OCI-LY7 (cell line): ENCODE data around the gene FKBP4. TPM values are rescaled to one million over a fixed set of nuclear protein-coding genes. Genes with fewer than 3 reads are reported as not detected.

Source experiments
- BruUV-seq: library from RNA; stranded (reverse); fragments of 400-500 nt; replicated peaks from 2 replicates; lab custom pipeline; 2021; lab: Mats Ljungman, UMichigan
- CTCF ChIA-PET: fragments of 300-600 bp; sonication (Branson Sonifier 250); formaldehyde crosslinking; loops from one replicate; lab custom pipeline; 2022; ENCODE audit warnings: antibody characterized with exemption; ENCODE audit not compliant: unreplicated experiment; lab: Charles Lee
- POLR2A ChIA-PET: fragments of 300-600 bp; sonication (Branson Sonifier 250); formaldehyde crosslinking; loops from one replicate; lab custom pipeline; 2022; ENCODE audit warnings: antibody characterized with exemption; lab: Charles Lee
- DNase-seq: peaks from one replicate; pipeline ENCODE4 v3.0.0-alpha.2; 2015; ENCODE audit warnings: low spot score
- H2AFZ ChIP-seq: fragments of 200-600 bp; sonication (generic), shearing (Covaris generic); 2 replicates; pipeline ENCODE4 v1.6.1; 2014; ENCODE audit warnings: mild to moderate bottlenecking, antibody characterized with exemption, low read length, moderate library complexity
- H3K27ac ChIP-seq: fragments of 200-600 bp; sonication (generic); 2 replicates; pipeline ENCODE4 v1.5.1; 2014; ENCODE audit warnings: mixed run types, low read depth, mild to moderate bottlenecking, moderate library complexity, low read length, inconsistent platforms; ENCODE audit not compliant: poor library complexity, severe bottlenecking
- H3K36me3 ChIP-seq: fragments of 200-600 bp; sonication (generic); 2 replicates; pipeline ENCODE4 v1.6.1; 2014; ENCODE audit warnings: mild to moderate bottlenecking, antibody characterized with exemption, low read length, moderate library complexity, mixed read lengths; ENCODE audit not compliant: insufficient read depth
- H3K4me1 ChIP-seq: fragments of 200-600 bp; sonication (generic); 2 replicates; pipeline ENCODE4 v1.5.1; 2014; ENCODE audit warnings: mild to moderate bottlenecking, low read length; ENCODE audit not compliant: insufficient read depth, poor library complexity, severe bottlenecking
- H3K4me2 ChIP-seq: fragments of 200-600 bp; sonication (generic); 2 replicates; pipeline ENCODE4 v1.6.1; 2014; ENCODE audit warnings: mild to moderate bottlenecking, low read length
- H3K4me3 ChIP-seq: fragments of 200-600 bp; sonication (generic); 2 replicates; pipeline ENCODE4 v1.5.1; 2014; ENCODE audit warnings: mild to moderate bottlenecking, low read depth, low read length; ENCODE audit not compliant: poor library complexity, severe bottlenecking
- H3K79me2 ChIP-seq: fragments of 200-600 bp; sonication (generic); 2 replicates; pipeline ENCODE4 v1.6.1; 2016; ENCODE audit warnings: low read depth, mild to moderate bottlenecking, low read length, moderate library complexity, mixed read lengths; ENCODE audit not compliant: insufficient read depth
- H3K9me2 ChIP-seq: fragments of 200-600 bp; sonication (generic); 2 replicates; pipeline ENCODE4 v1.6.1; 2016; ENCODE audit warnings: mild to moderate bottlenecking, low read length, mixed read lengths; ENCODE audit not compliant: insufficient read depth
- H3K9me3 ChIP-seq: fragments of 200-600 bp; sonication (generic); 2 replicates; pipeline ENCODE4 v1.6.1; 2014; ENCODE audit warnings: mild to moderate bottlenecking, mixed run types, low read length, mixed read lengths
- H4K20me1 ChIP-seq: fragments of 200-600 bp; sonication (generic); 2 replicates; pipeline ENCODE4 v1.6.1; 2014; ENCODE audit warnings: mild to moderate bottlenecking, antibody characterized with exemption, low read length, moderate library complexity, mixed read lengths; ENCODE audit not compliant: insufficient read depth
- EZH2phosphoT487 ChIP-seq: fragments of 200-600 bp; sonication (generic); IDR thresholded peaks from 2 replicates; pipeline ENCODE4 v1.6.1; 2018; ENCODE audit warnings: low read depth, borderline replicate concordance, mild to moderate bottlenecking, mixed run types, antibody characterized with exemption, low read length, moderate library complexity, mixed read lengths
- intact Hi-C: fragments of 100-400 bp; cut with micrococcal nuclease; formaldehyde crosslinking; loops from one replicate; pipeline ENCODE4 v1.10.0; 2022; ENCODE audit not compliant: unreplicated experiment
- total RNA-seq, 2 experiments: library from RNA; depleted of rRNA in 1 of 2; stranded (reverse); fragments of >200 nt in 1 of 2; shearing (Covaris generic) in 1 of 2; gene quantifications; 2 replicates each; pipeline ENCODE4 v1.2.3, GENCODE V29; 2014 to 2022
- TF ChIP-seq, protein P1 (sequence below): fragments of 200-600 bp; sonication (generic); conservative IDR thresholded peaks from 2 replicates; pipeline ENCODE4 v1.5.1; 2014; ENCODE audit warnings: mild to moderate bottlenecking, antibody characterized with exemption, low read length, moderate library complexity, mixed read lengths

The FKBP4 gene
- total RNA-seq, 2 experiments from 2014 or later = 86.7 to 131 TPM

DNA sequence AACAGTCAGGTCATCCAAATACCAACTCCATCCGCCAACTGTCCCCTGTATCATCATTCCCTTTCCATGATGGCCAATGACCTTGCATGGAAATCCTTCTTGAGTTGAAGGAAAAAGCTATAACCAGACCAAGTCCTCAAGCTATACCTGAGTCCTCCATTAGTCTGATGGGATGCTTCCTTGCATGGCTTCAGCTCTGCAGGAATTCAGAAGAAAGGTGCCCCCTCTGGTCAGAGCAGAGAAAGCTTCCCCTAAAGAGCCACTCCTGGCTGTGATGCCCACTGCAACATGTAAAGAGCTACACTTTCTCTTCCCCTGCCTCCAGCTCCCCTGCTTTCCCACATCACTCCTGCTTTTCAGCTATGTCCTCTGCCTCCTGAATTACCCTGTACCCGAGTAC lies 43.1 kb upstream of the FKBP4 start:
- Histone ChIP-seq H2AFZ (no peak overlapping the region), H3K4me2 (no peak overlapping the region), H3K79me2 (no peaks in the 10 kb centered on the region), H3K27ac (no peak overlapping the region), H3K9me2 (no peaks in the 10 kb centered on the region), H3K36me3 (no peaks in the 10 kb centered on the region), H3K4me3 (no peak overlapping the region), H3K4me1 (no peaks in the 10 kb centered on the region), H4K20me1 (no peaks in the 10 kb centered on the region), H3K9me3 (no peaks in the 10 kb centered on the region)
- POLR2A ChIA-PET = no interaction called here
- TF ChIP-seq, protein P1, sequence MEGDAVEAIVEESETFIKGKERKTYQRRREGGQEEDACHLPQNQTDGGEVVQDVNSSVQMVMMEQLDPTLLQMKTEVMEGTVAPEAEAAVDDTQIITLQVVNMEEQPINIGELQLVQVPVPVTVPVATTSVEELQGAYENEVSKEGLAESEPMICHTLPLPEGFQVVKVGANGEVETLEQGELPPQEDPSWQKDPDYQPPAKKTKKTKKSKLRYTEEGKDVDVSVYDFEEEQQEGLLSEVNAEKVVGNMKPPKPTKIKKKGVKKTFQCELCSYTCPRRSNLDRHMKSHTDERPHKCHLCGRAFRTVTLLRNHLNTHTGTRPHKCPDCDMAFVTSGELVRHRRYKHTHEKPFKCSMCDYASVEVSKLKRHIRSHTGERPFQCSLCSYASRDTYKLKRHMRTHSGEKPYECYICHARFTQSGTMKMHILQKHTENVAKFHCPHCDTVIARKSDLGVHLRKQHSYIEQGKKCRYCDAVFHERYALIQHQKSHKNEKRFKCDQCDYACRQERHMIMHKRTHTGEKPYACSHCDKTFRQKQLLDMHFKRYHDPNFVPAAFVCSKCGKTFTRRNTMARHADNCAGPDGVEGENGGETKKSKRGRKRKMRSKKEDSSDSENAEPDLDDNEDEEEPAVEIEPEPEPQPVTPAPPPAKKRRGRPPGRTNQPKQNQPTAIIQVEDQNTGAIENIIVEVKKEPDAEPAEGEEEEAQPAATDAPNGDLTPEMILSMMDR = peak; percentile 46
- no peak for TF ChIP-seq EZH2phosphoT487
- no peak for DNase-seq
- intact Hi-C loops = no loop called here
- BruUV-seq = no TSS peak
- CTCF ChIA-PET = interaction anchor here (0.6 kb wide), 1 partner anchor 131 kb away, joined by 3 read pairs; no protein-coding TSS in a partner anchor

DNA sequence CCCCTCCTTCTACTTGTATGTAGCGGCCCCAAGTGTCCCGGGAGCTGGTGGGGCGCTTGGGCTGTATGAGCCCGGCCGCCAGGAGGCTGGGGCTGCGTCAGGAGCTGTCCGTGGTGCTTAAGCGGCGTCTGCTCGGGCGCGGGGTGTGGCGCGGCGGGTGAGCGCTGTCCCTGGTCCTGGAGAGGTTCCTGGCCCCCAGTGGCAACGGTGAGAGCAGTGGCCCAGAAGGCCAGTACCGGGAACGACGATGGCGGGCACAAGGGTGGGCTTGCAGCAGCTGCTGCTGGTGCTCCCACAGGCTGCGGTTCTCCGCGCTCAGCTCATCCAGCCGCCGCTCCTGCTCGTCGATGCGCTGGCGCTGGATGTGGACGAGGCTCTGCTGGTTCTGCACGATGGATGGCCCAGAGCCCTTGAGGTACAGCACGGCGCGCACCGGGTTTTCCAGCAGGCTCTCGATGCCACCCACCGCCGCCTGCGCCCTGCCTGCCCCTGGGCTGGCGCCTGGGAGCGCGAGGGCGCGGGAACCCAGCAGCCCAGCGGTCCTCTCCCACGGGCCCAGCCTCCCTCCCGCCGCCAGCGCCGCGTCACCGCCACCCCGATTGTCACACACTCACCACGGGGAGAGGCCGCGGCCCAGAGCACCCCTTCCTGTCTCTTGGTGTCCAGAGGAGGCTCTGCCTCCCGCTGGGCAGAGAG lies 41.9 kb upstream of the FKBP4 start:
- ChIA-PET POLR2A (no interaction called here), CTCF (no interaction called here)
- H3K9me3 ChIP-seq = no peaks in the 10 kb centered on the region
- H3K4me2 ChIP-seq = no peak overlapping the region
- H3K36me3 ChIP-seq = no peaks in the 10 kb centered on the region
- H3K9me2 ChIP-seq = no peaks in the 10 kb centered on the region
- H3K27ac ChIP-seq = no peak overlapping the region
- no peak overlapping the region for H2AFZ ChIP-seq
- no peaks in the 10 kb centered on the region for H3K4me1 ChIP-seq
- H3K79me2 ChIP-seq = no peaks in the 10 kb centered on the region
- no peaks in the 10 kb centered on the region for H4K20me1 ChIP-seq
- TF ChIP-seq, protein P1 = no peak
- no peak for TF ChIP-seq EZH2phosphoT487
- intact Hi-C loops = no loop called here
- BruUV-seq = no TSS peak
- no peak for DNase-seq
- H3K4me3 ChIP-seq = no peak overlapping the region

GRCh38 chr12:2753536-2753935 lies 41.2 kb upstream of the FKBP4 start:
- ChIA-PET CTCF (no interaction called here), POLR2A (no interaction called here)
- Histone ChIP-seq H3K4me3 (no peak overlapping the region), H3K27ac (no peak overlapping the region), H4K20me1 (no peaks in the 10 kb centered on the region), H3K4me2 (no peak overlapping the region), H3K9me2 (no peaks in the 10 kb centered on the region), H3K79me2 (no peaks in the 10 kb centered on the region), H2AFZ (no peak overlapping the region), H3K9me3 (no peaks in the 10 kb centered on the region), H3K4me1 (no peaks in the 10 kb centered on the region), H3K36me3 (no peaks in the 10 kb centered on the region)
- DNase-seq = no peak
- intact Hi-C loops = no loop called here
- no TSS peak for BruUV-seq
- no peak for TF ChIP-seq EZH2phosphoT487
- TF ChIP-seq, protein P1 = no peak
